Measurements from ENCODE around the gene TCHP.

DNA sequence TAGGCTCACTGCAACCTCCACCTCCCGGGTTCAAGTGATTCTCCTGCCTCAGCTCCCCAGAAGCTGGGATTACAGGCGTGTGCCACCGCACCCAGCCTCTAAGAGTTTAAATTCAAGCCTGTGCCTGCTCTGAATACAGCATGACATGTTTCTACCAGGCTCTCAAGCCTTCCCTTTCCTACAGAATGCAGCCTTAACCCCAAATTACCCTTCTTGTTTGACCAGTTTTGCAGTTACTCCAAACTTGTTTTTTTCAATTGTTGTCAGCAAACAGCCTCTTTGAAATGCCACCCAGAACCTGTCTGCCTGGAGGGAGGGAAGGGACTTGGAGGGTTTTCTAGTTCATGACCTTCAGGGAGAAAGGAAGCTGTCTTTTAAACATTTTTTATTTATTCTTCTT, 35.2 kb upstream of the TCHP start:
- TF ChIP-seq, protein P1, sequence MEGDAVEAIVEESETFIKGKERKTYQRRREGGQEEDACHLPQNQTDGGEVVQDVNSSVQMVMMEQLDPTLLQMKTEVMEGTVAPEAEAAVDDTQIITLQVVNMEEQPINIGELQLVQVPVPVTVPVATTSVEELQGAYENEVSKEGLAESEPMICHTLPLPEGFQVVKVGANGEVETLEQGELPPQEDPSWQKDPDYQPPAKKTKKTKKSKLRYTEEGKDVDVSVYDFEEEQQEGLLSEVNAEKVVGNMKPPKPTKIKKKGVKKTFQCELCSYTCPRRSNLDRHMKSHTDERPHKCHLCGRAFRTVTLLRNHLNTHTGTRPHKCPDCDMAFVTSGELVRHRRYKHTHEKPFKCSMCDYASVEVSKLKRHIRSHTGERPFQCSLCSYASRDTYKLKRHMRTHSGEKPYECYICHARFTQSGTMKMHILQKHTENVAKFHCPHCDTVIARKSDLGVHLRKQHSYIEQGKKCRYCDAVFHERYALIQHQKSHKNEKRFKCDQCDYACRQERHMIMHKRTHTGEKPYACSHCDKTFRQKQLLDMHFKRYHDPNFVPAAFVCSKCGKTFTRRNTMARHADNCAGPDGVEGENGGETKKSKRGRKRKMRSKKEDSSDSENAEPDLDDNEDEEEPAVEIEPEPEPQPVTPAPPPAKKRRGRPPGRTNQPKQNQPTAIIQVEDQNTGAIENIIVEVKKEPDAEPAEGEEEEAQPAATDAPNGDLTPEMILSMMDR (IDR thresholded peaks at IDR 0.05): no peak
- no peak for TF ChIP-seq POLR2A (IDR thresholded peaks at IDR 0.05)
